ENCODE data around the gene GPX8. TPM values are rescaled to one million over a fixed set of nuclear protein-coding genes. Genes with fewer than 3 reads are reported as not detected.

GPX8 gene
- total RNA-seq, 1 donor = 143 TPM

GRCh38 chr5:55149308-55149795 is 10.6 kb upstream of the GPX8 start:
- H3K9me3 ChIP-seq (ENCODE audit: low read depth, low read length) = no peaks in the 10 kb centered on the region
- no peaks in the 10 kb centered on the region for H4K20me1 ChIP-seq (ENCODE audit: insufficient read depth, low read length)
- peaks cover 4% of the 10 kb centered on the region for H3K27me3 ChIP-seq (ENCODE audit: insufficient read depth, low read length)
- no peak for DNase-seq (ENCODE audit: insufficient read length, low spot score, missing footprints)
- no peak overlapping the region for H2AFZ ChIP-seq (ENCODE audit: low read length)
- H3K4me3 ChIP-seq (ENCODE audit: insufficient read depth, low read length) = no peak overlapping the region
- no peak overlapping the region for H3K4me2 ChIP-seq (ENCODE audit: insufficient read depth, low read length)
- H3K79me2 ChIP-seq (ENCODE audit: insufficient read depth, low read length) = no peaks in the 10 kb centered on the region
- H3K36me3 ChIP-seq (ENCODE audit: insufficient read depth, low read length) = no peaks in the 10 kb centered on the region
- H3K27ac ChIP-seq (ENCODE audit: low read depth, low read length) = no peak overlapping the region
- TF ChIP-seq CTCF (IDR thresholded peaks at IDR 0.05; ENCODE audit: extremely low read depth, low read depth, low read length) = no peak
- H3K4me1 ChIP-seq (ENCODE audit: insufficient read depth, low read length) = peaks cover 12% of the 10 kb centered on the region

- Histone ChIP-seq H3K36me3 (ENCODE audit: insufficient read depth, low read length) (no peaks in the 10 kb centered on the region), H3K27ac (ENCODE audit: low read depth, low read length) (no peak overlapping the region), H2AFZ (ENCODE audit: low read length) (no peak overlapping the region), H3K4me1 (ENCODE audit: insufficient read depth, low read length) (peaks cover 22% of the 10 kb centered on the region), H3K4me3 (ENCODE audit: insufficient read depth, low read length) (no peak overlapping the region), H3K4me2 (ENCODE audit: insufficient read depth, low read length) (no peak overlapping the region), H4K20me1 (ENCODE audit: insufficient read depth, low read length) (no peaks in the 10 kb centered on the region), H3K79me2 (ENCODE audit: insufficient read depth, low read length) (no peaks in the 10 kb centered on the region), H3K9me3 (ENCODE audit: low read depth, low read length) (no peaks in the 10 kb centered on the region), H3K27me3 (ENCODE audit: insufficient read depth, low read length) (no peaks in the 10 kb centered on the region)
- no peak for TF ChIP-seq CTCF (IDR thresholded peaks at IDR 0.05; ENCODE audit: extremely low read depth, low read depth, low read length)
- no peak for DNase-seq (ENCODE audit: insufficient read length, low spot score, missing footprints)
Observed at GRCh38 chr5:55151923-55152842, 7.8 kb upstream of the GPX8 start.

- H3K36me3 ChIP-seq (ENCODE audit: insufficient read depth, low read length) = no peaks in the 10 kb centered on the region
- no peaks in the 10 kb centered on the region for H4K20me1 ChIP-seq (ENCODE audit: insufficient read depth, low read length)
- no peak overlapping the region for H3K27ac ChIP-seq (ENCODE audit: low read depth, low read length)
- no peaks in the 10 kb centered on the region for H3K27me3 ChIP-seq (ENCODE audit: insufficient read depth, low read length)
- H3K4me1 ChIP-seq (ENCODE audit: insufficient read depth, low read length) = peaks cover 22% of the 10 kb centered on the region
- no peaks in the 10 kb centered on the region for H3K79me2 ChIP-seq (ENCODE audit: insufficient read depth, low read length)
- DNase-seq (ENCODE audit: insufficient read length, low spot score, missing footprints) = peak; percentile 74
- peak overlapping the region; percentile 32 for H3K4me2 ChIP-seq (ENCODE audit: insufficient read depth, low read length)
- H2AFZ ChIP-seq (ENCODE audit: low read length) = no peak overlapping the region
- no peaks in the 10 kb centered on the region for H3K9me3 ChIP-seq (ENCODE audit: low read depth, low read length)
- TF ChIP-seq CTCF (IDR thresholded peaks at IDR 0.05; ENCODE audit: extremely low read depth, low read depth, low read length) = no peak
- no peak overlapping the region for H3K4me3 ChIP-seq (ENCODE audit: insufficient read depth, low read length)
Observed at GRCh38 chr5:55154873-55155272, 5.1 kb upstream of the GPX8 start.

GRCh38 chr5:55160493-55161209 is 680 bp downstream of the GPX8 start:
- Histone ChIP-seq H3K27ac (ENCODE audit: low read depth, low read length) (peak overlapping the region; percentile 95), H3K36me3 (ENCODE audit: insufficient read depth, low read length) (peaks cover 41% of the 10 kb centered on the region), H3K27me3 (ENCODE audit: insufficient read depth, low read length) (no peaks in the 10 kb centered on the region), H3K4me1 (ENCODE audit: insufficient read depth, low read length) (peaks cover 15% of the 10 kb centered on the region), H2AFZ (ENCODE audit: low read length) (peak overlapping the region; percentile 79), H3K9me3 (ENCODE audit: low read depth, low read length) (no peaks in the 10 kb centered on the region), H3K4me3 (ENCODE audit: insufficient read depth, low read length) (peak overlapping the region; percentile 83), H3K79me2 (ENCODE audit: insufficient read depth, low read length) (peaks cover 34% of the 10 kb centered on the region), H3K4me2 (ENCODE audit: insufficient read depth, low read length) (peak overlapping the region; percentile 83), H4K20me1 (ENCODE audit: insufficient read depth, low read length) (peaks cover 34% of the 10 kb centered on the region)
- DNase-seq (ENCODE audit: insufficient read length, low spot score, missing footprints) = peak; percentile 88
- TF ChIP-seq CTCF (IDR thresholded peaks at IDR 0.05; ENCODE audit: extremely low read depth, low read depth, low read length) = no peak
